ENCODE results near the gene OXNAD1. TPM values are rescaled to one million over a fixed set of nuclear protein-coding genes. Genes with fewer than 3 reads are reported as not detected.

Gene OXNAD1
- polyA plus RNA-seq, 1 of the 3 experiments (the other 2 are of a cell fraction) = 6.9 TPM

DNA sequence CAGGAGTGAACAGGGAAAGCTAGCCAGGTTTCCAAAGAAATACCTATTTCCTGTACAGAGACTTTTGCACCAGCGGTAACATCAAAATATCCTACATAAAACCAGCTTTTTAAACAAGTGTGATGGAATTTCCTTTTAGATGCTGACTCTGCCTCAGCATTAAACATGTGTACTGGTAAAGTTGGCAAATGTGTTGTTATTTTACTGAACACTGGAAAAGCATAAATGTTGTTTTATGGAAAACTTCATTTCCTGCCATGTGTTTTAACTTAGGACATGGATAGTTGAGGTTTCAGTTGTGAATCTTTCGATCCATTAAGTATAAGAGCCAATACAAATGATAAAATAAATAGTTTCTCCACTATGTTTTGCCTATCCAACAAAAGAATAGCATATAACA, 15.7 kb downstream of the OXNAD1 start:
- Histone ChIP-seq H4K20me1 (ENCODE audit: insufficient read depth) (no peaks in the 10 kb centered on the region), H3K27ac (ENCODE audit: low read depth in 2 of 2, low read length in 1 of 2) (no peak overlapping the region; a peak in 1 of 4 replicates), H3K9me2 (no peaks in the 10 kb centered on the region), H3F3A (replicated peaks; ENCODE audit: insufficient read depth) (peaks cover 3% of the 10 kb centered on the region), H3K4me1 (ENCODE audit: control insufficient read depth in 1 of 2, insufficient read depth in 2 of 2, low read depth in 1 of 2, low read length in 1 of 2) (no peaks in the 10 kb centered on the region), H2AFZ (ENCODE audit: low read depth) (no peak overlapping the region), H3K9ac (no peak overlapping the region), H3K9me3 (no peaks in the 10 kb centered on the region), H3K36me3 (replicated peaks in 1 of 2; ENCODE audit: control insufficient read depth in 1 of 2, insufficient read depth in 2 of 2, low read length in 1 of 2) (peaks cover 0 to 35% of the 10 kb centered on the region in 2 experiments), H3K79me2 (ENCODE audit: insufficient read depth) (no peaks in the 10 kb centered on the region), H3K4me3 (ENCODE audit: low read depth in 2 of 2, low read length in 1 of 2) (no peak overlapping the region), H3K27me3 (ENCODE audit: insufficient read depth) (no peaks in the 10 kb centered on the region), H3K4me2 (no peak overlapping the region)
- 98% methylated on average over 2 of the region's 2 CpGs for WGBS (ENCODE audit: low lambda C conversion rate)
- TF ChIP-seq REST (IDR thresholded peaks at IDR 0.05; ENCODE audit: low read depth, low read length) (no peak), ELF1 (IDR thresholded peaks at IDR 0.05) (no peak), FOSL2 (IDR thresholded peaks at IDR 0.05; ENCODE audit: borderline replicate concordance, low read depth) (no peak)
- no peak for DNase-seq
- CTCF ChIA-PET = interaction anchor here (1.7 to 2.7 kb wide), 3 partner anchors 10 to 316 kb away, joined by 5 to 13 read pairs (median 6); no protein-coding TSS in a partner anchor
- POLR2A ChIA-PET = no interaction called here

DNA sequence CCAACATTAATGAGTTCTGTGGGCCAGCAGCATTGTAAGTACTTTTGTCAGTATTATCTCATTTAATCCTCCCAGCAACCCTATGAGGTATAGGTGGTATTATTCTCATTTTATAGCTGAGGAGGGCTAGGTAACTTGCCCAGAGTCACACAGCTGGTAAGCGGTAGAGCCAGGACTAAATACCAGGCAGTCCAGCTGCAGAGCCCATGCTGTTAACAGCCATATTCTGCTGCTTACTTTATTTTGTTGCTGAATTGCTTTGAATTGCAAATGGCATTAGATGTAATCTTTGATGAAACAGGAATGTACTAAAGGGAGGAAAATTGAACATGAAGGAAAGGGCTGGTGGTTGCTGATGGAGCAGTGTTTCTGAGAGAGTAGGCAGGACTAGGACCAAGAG, 19.6 kb downstream of the OXNAD1 start:
- TF ChIP-seq MEF2A (IDR thresholded peaks at IDR 0.05; ENCODE audit: borderline replicate concordance, low read depth) (no peak), NFIC (IDR thresholded peaks at IDR 0.05; ENCODE audit: borderline replicate concordance) (no peak), FOXJ3 (CRISPR knock-in tag; IDR thresholded peaks at IDR 0.05) (no peak), SMC3 (IDR thresholded peaks at IDR 0.05; ENCODE audit: low read depth, low read length) (no peak), TCF12 (IDR thresholded peaks at IDR 0.05) (no peak), ELF1 (IDR thresholded peaks at IDR 0.05) (no peak), RFX5 (IDR thresholded peaks at IDR 0.05; ENCODE audit: low read length) (no peak), CTCF (IDR thresholded peaks at IDR 0.05) (no peak), GABPA (IDR thresholded peaks at IDR 0.05; ENCODE audit: low read depth) (no peak), TEAD4 (IDR thresholded peaks at IDR 0.05; ENCODE audit: borderline replicate concordance, insufficient read depth) (no peak), JUND (IDR thresholded peaks at IDR 0.05) (no peak), FOXM1 (IDR thresholded peaks at IDR 0.05; ENCODE audit: low read depth) (no peak), EP300 (IDR thresholded peaks at IDR 0.05; ENCODE audit: borderline replicate concordance in 1 of 2, low read depth in 1 of 2, low read length in 1 of 2) (no peak), FOSL2 (IDR thresholded peaks at IDR 0.05; ENCODE audit: borderline replicate concordance, low read depth) (no peak), NRF1 (IDR thresholded peaks at IDR 0.05; ENCODE audit: low read depth, low read length) (no peak), MXI1 (IDR thresholded peaks at IDR 0.05; ENCODE audit: low read depth, low read length) (no peak), RCOR1 (IDR thresholded peaks at IDR 0.05; ENCODE audit: low read length) (no peak), RXRA (IDR thresholded peaks at IDR 0.05; ENCODE audit: borderline replicate concordance, low read depth) (no peak)
- 94% methylated on average over 1 of the region's 1 CpG for WGBS (ENCODE audit: low lambda C conversion rate)
- no peaks in the 10 kb centered on the region for H3F3A ChIP-seq (replicated peaks; ENCODE audit: insufficient read depth)
- H3K4me2 ChIP-seq = no peak overlapping the region
- no peak overlapping the region for H3K27ac ChIP-seq (ENCODE audit: low read depth in 2 of 2, low read length in 1 of 2)
- POLR2A ChIA-PET = interaction anchor here (1.4 kb wide), 1 partner anchor 20 kb away, joined by 3 read pairs; the partner anchor contains the start of genes DPH3 and OXNAD1
- no peak overlapping the region for H3K4me3 ChIP-seq (ENCODE audit: low read depth in 2 of 2, low read length in 1 of 2)
- no peaks in the 10 kb centered on the region for H3K9me2 ChIP-seq
- peaks cover 0 to 7% of the 10 kb centered on the region in 2 experiments; a peak in 1 of 4 replicates for H3K4me1 ChIP-seq (ENCODE audit: control insufficient read depth in 1 of 2, insufficient read depth in 2 of 2, low read depth in 1 of 2, low read length in 1 of 2)
- CTCF ChIA-PET = interaction anchor here (2.4 kb wide), 1 partner anchor 19 kb away, joined by 7 read pairs; the partner anchor contains the start of genes DPH3 and OXNAD1
- H3K79me2 ChIP-seq (ENCODE audit: insufficient read depth) = no peaks in the 10 kb centered on the region
- no peak overlapping the region for H3K9ac ChIP-seq
- H3K36me3 ChIP-seq (replicated peaks in 1 of 2; ENCODE audit: control insufficient read depth in 1 of 2, insufficient read depth in 2 of 2, low read length in 1 of 2) = peaks cover 4 to 28% of the 10 kb centered on the region in 2 experiments
- no peaks in the 10 kb centered on the region for H3K9me3 ChIP-seq
- no peaks in the 10 kb centered on the region for H3K27me3 ChIP-seq (ENCODE audit: insufficient read depth)
- DNase-seq = no peak
- no peak overlapping the region for H2AFZ ChIP-seq (ENCODE audit: low read depth)
- H4K20me1 ChIP-seq (ENCODE audit: insufficient read depth) = no peaks in the 10 kb centered on the region
